HFFc6 (cell line): ENCODE data around the gene SCN1A. TPM values are rescaled to one million over a fixed set of nuclear protein-coding genes. Genes with fewer than 3 reads are reported as not detected.
"Not testable (repeated sequence)": the region's sequence is repeated elsewhere in the genome, so short reads cannot be mapped to it uniquely, and the experiment has no call there.

ENCODE experiments used
- DNase-seq: peaks from one replicate; pipeline ENCODE4 v3.0.0-alpha.2; 2018
- H3K27ac Mint-ChIP-seq: 2 replicates; pipeline ENCODE4 v1.8.0; 2020; ENCODE audit warnings: mild to moderate bottlenecking, mixed read lengths
- H3K27me3 Mint-ChIP-seq: 2 replicates; pipeline ENCODE4 v1.8.0; 2021; ENCODE audit warnings: mild to moderate bottlenecking, moderate library complexity, mixed read lengths; ENCODE audit not compliant: insufficient read depth
- H3K36me3 Mint-ChIP-seq: 2 replicates; pipeline ENCODE4 v1.8.0; 2021; ENCODE audit warnings: low read depth, mixed read lengths
- H3K4me1 Mint-ChIP-seq: 2 replicates; pipeline ENCODE4 v1.8.0; 2020; ENCODE audit warnings: low read depth, mixed read lengths
- H3K4me3 Mint-ChIP-seq: 2 replicates; pipeline ENCODE4 v1.8.0; 2020; ENCODE audit warnings: mild to moderate bottlenecking, moderate library complexity, mixed read lengths
- H3K9me3 Mint-ChIP-seq: 2 replicates; pipeline ENCODE4 v1.8.0; 2020; ENCODE audit warnings: mild to moderate bottlenecking, mixed read lengths
- CTCF ChIP-seq: fragments of 200-600 bp; sonication (generic); IDR thresholded peaks from 2 replicates; pipeline ENCODE4 v1.5.0; 2021; ENCODE audit warnings: antibody characterized with exemption, mild to moderate bottlenecking
- total RNA-seq, 6 experiments: library from RNA; stranded (reverse); fragmentation: NEBNext Ultra II Directional; extraction: Animal tissue kit (Norgen Biotek cat#: 25700); gene quantifications; 2 replicates in 1 of 6; 3 replicates in 5 of 6; pipeline ENCODE4 v1.2.3, GENCODE V29; 2021

Gene SCN1A
- total RNA-seq, 6 experiments from 2014 or later = not detected

DNA sequence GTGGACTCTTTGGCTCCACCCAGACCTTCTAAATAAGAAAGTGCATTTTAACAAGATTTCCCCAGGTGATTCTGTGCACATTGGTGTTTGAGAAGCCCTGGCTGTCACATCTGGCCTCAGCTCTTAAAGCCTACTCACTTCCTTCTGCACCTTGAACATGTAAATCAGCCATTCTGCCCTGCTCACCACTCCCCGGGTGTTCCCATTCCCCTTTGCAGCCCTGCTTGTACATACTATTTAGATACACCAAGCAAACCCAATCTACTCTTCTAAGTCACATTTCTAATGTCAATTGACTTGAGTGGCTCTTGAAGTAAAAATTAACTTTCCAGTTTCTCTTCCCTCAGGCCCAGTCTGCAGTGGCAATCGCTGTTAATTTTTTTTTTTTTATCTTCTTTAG lies 13.1 kb upstream of the SCN1A start:
- no peak for DNase-seq
- TF ChIP-seq CTCF = no peak
- Mint-ChIP-seq H3K36me3 (no peaks in the 10 kb centered on the region), H3K27ac (no peak overlapping the region), H3K4me3 (no peak overlapping the region), H3K4me1 (no peaks in the 10 kb centered on the region), H3K9me3 (no peaks in the 10 kb centered on the region), H3K27me3 (peaks cover 5% of the 10 kb centered on the region)

DNA sequence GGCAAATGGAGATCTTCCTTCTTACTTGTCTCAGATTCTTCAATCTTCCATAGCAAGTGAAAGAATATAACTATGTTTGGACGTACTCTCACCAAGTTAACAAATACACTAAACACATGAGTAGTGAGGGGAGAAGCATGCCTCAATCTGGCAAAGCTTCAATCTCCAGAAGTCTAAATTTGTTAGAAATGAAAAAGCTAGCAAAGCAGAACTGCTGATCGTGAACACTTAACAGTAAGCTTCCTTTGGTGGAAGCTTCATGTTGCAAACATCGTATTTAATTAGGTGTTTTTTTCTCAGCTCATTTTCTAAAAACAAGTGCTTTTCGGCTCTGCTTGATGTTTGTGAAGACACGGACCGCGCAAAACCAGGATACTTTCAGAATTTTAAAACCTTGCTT lies 12.7 kb upstream of the SCN1A start:
- Mint-ChIP-seq H3K4me3 (no peak overlapping the region), H3K4me1 (no peaks in the 10 kb centered on the region), H3K27ac (no peak overlapping the region), H3K27me3 (peaks cover 5% of the 10 kb centered on the region), H3K36me3 (no peaks in the 10 kb centered on the region), H3K9me3 (no peaks in the 10 kb centered on the region)
- TF ChIP-seq CTCF = no peak
- no peak for DNase-seq

- not testable (repeated sequence) for H3K4me3 Mint-ChIP-seq, DNase-seq, H3K27me3 Mint-ChIP-seq, H3K36me3 Mint-ChIP-seq, H3K4me1 Mint-ChIP-seq, H3K9me3 Mint-ChIP-seq, H3K27ac Mint-ChIP-seq
These were observed 11.7 kb upstream of the SCN1A start for GRCh38 chr2:166139479-166139878.

- no peak overlapping the region for H3K27ac Mint-ChIP-seq
- no peak overlapping the region for H3K4me3 Mint-ChIP-seq
- no peaks in the 10 kb centered on the region for H3K9me3 Mint-ChIP-seq
- H3K4me1 Mint-ChIP-seq = no peaks in the 10 kb centered on the region
- DNase-seq = no peak
- TF ChIP-seq CTCF = no peak
- H3K27me3 Mint-ChIP-seq = peaks cover 12% of the 10 kb centered on the region
- H3K36me3 Mint-ChIP-seq = no peaks in the 10 kb centered on the region
These were observed 10.8 kb upstream of the SCN1A start for GRCh38 chr2:166138667-166139066.

GRCh38 chr2:166138144-166138543 lies 10.3 kb upstream of the SCN1A start:
- no peaks in the 10 kb centered on the region for H3K9me3 Mint-ChIP-seq
- H3K36me3 Mint-ChIP-seq = no peaks in the 10 kb centered on the region
- H3K27me3 Mint-ChIP-seq = peaks cover 14% of the 10 kb centered on the region
- no peak for TF ChIP-seq CTCF
- no peak overlapping the region for H3K4me3 Mint-ChIP-seq
- H3K4me1 Mint-ChIP-seq = no peaks in the 10 kb centered on the region
- no peak for DNase-seq
- H3K27ac Mint-ChIP-seq = no peak overlapping the region

DNA sequence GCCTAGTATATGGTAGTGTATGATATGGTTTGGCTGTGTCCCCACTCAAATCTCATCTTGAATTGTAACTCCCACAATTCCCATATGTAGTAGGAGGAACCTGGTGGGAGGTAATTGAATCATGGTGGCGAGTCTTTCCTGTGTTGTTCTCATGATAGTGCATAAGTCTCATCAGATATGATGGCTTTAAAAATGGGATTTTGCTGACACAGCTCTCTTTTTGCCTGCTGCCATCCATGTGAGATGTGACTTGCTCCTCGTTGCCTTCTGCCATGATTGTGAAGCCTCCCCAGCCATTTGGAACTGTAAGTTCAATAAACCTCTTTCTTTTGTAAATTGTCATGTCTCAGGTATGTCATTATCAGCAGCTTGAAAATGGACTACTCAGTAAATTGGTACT lies 9.5 kb upstream of the SCN1A start:
- Mint-ChIP-seq H3K27me3 (peaks cover 9% of the 10 kb centered on the region), H3K36me3 (no peaks in the 10 kb centered on the region), H3K27ac (no peak overlapping the region), H3K9me3 (no peaks in the 10 kb centered on the region), H3K4me3 (no peak overlapping the region), H3K4me1 (no peaks in the 10 kb centered on the region)
- TF ChIP-seq CTCF = no peak
- DNase-seq = no peak
